SU-DHL-6 (cell line): ENCODE data around the gene IRGQ.

Experiments used
- CTCF ChIP-seq: fragments of 200-600 bp; sonication (generic); IDR thresholded peaks from one replicate; pipeline ENCODE4 v1.5.1; 2017; ENCODE audit warnings: antibody characterized with exemption, mild to moderate bottlenecking, low read length, moderate library complexity; ENCODE audit not compliant: insufficient read depth, poor library complexity, severe bottlenecking
- EZH2phosphoT487 ChIP-seq: fragments of 200-600 bp; sonication (generic), shearing (Covaris generic); conservative IDR thresholded peaks from 2 replicates; pipeline ENCODE4 v1.6.1; 2018; ENCODE audit warnings: mild to moderate bottlenecking, antibody characterized with exemption, low read length, moderate library complexity, mixed read lengths

DNA sequence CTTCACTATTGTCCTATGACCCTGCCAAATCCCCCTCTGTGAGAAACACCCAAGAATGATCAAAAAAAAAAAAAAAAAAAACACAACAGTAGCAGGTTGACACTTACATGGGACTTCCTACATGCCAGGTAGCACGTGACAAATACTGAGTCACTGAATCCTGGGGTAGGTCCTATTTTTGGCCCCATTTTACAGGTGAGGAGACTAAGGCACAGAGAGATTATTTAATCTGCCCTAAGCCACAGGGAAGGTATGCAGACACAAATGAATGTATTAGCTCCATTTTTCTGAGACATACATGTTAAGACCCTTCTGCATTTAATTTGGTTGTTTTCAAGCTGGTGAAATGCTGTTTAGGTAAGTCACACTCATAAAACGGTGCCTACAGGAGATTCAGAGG is 47.2 kb downstream of the IRGQ start:
- TF ChIP-seq CTCF (no peak), EZH2phosphoT487 (no peak)
